ENCODE measurements around the gene PDYN. TPM values are rescaled to one million over a fixed set of nuclear protein-coding genes. Genes with fewer than 3 reads are reported as not detected.

PDYN gene
- total RNA-seq, 1 donor from 2014 or later, result not detected

DNA sequence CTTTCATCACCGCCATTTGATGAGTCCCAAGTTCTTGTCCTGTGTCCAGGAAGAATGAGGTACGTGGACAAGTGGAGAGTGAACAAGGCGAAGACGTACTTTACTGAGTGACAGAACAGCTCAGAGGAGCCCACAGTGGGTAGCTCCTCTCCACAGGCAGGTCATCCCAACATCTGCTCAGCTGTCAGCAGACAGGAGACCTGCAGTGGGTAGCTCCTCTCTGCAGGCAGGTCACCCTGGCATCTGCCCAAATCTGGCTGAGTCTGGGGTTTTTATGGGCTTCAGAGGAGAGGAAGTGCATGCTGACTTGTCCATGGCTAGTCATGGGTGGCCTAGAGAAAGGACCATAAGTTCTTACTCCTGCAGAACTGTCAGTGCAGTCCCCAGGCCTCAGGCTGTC lies 32.7 kb upstream of the PDYN start:
- Histone ChIP-seq H3K36me3 (no peaks in the 10 kb centered on the region), H3K27ac (replicated peaks) (no peak overlapping the region), H3K4me1 (no peaks in the 10 kb centered on the region), H3K4me3 (no peak overlapping the region), H3K27me3 (ENCODE audit: low read depth) (peaks cover 86% of the 10 kb centered on the region), H3K9me3 (replicated peaks) (peaks cover 9% of the 10 kb centered on the region)
- intact Hi-C loops (cut with micrococcal nuclease), result no loop called here
- DNase-seq, result no peak
- TF ChIP-seq, protein P1, sequence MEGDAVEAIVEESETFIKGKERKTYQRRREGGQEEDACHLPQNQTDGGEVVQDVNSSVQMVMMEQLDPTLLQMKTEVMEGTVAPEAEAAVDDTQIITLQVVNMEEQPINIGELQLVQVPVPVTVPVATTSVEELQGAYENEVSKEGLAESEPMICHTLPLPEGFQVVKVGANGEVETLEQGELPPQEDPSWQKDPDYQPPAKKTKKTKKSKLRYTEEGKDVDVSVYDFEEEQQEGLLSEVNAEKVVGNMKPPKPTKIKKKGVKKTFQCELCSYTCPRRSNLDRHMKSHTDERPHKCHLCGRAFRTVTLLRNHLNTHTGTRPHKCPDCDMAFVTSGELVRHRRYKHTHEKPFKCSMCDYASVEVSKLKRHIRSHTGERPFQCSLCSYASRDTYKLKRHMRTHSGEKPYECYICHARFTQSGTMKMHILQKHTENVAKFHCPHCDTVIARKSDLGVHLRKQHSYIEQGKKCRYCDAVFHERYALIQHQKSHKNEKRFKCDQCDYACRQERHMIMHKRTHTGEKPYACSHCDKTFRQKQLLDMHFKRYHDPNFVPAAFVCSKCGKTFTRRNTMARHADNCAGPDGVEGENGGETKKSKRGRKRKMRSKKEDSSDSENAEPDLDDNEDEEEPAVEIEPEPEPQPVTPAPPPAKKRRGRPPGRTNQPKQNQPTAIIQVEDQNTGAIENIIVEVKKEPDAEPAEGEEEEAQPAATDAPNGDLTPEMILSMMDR (IDR thresholded peaks at IDR 0.05; ENCODE audit: borderline replicate concordance), result no peak

DNA sequence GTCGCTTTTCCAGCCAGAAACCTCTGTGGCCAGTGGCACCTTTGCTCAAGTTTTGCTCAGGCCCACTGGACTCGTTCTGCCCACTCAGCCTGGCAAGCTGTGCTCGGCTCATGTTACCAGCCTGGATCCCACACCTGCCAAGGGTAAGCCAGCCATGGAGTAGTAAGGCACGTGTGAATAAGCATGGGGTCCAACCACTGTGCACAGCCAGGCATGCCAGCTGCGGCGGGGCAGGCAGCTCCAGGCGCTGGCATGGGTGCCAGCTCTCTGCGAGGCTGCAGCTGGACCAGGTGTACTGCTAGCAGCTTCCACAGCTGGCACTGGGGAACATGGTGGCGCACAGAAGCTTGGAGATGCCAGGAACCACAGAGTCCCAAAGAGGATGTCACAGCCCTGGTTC lies 32.1 kb upstream of the PDYN start:
- H3K4me1 ChIP-seq, result no peaks in the 10 kb centered on the region
- peaks cover 9% of the 10 kb centered on the region for H3K9me3 ChIP-seq (replicated peaks)
- intact Hi-C loops (cut with micrococcal nuclease), result no loop called here
- H3K36me3 ChIP-seq, result no peaks in the 10 kb centered on the region
- DNase-seq, result no peak
- no peak overlapping the region for H3K27ac ChIP-seq (replicated peaks)
- peaks cover 86% of the 10 kb centered on the region for H3K27me3 ChIP-seq (ENCODE audit: low read depth)
- TF ChIP-seq, protein P1 (IDR thresholded peaks at IDR 0.05; ENCODE audit: borderline replicate concordance), result no peak
- no peak overlapping the region for H3K4me3 ChIP-seq

DNA sequence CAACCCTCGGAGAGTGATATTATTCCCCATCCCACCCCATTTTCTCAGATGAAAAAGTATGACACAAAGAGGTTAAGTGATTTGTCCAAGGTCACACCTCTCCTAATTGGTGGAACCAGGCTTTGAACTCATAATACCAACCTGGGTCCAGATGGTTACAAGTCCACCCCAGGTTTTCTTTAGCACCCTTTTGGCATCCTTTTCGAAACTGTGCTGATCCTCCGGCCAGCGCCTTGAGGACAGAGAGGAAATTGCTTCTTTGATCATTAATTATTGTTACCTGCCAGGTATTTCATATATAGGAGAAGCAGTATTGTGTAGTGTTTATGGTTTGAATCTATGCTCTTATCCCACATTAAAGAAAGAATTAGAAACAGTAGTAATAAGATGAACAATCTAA lies 29.3 kb upstream of the PDYN start:
- Histone ChIP-seq H3K36me3 (no peaks in the 10 kb centered on the region), H3K27me3 (ENCODE audit: low read depth) (peaks cover 67% of the 10 kb centered on the region), H3K4me1 (no peaks in the 10 kb centered on the region), H3K4me3 (no peak overlapping the region), H3K27ac (replicated peaks) (no peak overlapping the region), H3K9me3 (replicated peaks) (peaks cover 9% of the 10 kb centered on the region)
- TF ChIP-seq, protein P1 (IDR thresholded peaks at IDR 0.05; ENCODE audit: borderline replicate concordance), result no peak
- no peak for DNase-seq
- intact Hi-C loops (cut with micrococcal nuclease), result no loop called here

DNA sequence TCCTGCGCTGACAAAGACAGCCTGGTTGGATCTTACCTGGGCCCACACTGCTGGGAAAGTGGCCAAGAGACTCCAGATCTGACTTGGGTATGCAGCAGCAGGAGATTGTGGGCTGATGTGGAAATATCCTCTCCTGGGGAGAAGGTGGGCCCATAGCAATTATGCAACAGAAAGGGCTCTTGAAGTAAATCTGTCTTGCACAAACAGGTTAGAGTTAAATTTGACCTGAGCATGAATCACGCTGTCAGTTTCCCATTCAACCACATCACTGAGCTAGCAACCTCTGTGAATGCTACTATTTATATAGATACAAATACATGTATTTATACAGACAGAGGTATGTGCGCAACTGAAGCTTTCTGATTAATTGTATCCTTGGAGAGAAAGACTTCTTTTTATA lies 28.3 kb upstream of the PDYN start:
- no peak for DNase-seq
- Histone ChIP-seq H3K9me3 (replicated peaks) (peaks cover 9% of the 10 kb centered on the region), H3K27ac (replicated peaks) (no peak overlapping the region), H3K27me3 (ENCODE audit: low read depth) (peaks cover 64% of the 10 kb centered on the region), H3K4me1 (no peaks in the 10 kb centered on the region), H3K36me3 (no peaks in the 10 kb centered on the region), H3K4me3 (no peak overlapping the region)
- intact Hi-C loops (cut with micrococcal nuclease), result no loop called here
- TF ChIP-seq, protein P1 (IDR thresholded peaks at IDR 0.05; ENCODE audit: borderline replicate concordance), result no peak

DNA sequence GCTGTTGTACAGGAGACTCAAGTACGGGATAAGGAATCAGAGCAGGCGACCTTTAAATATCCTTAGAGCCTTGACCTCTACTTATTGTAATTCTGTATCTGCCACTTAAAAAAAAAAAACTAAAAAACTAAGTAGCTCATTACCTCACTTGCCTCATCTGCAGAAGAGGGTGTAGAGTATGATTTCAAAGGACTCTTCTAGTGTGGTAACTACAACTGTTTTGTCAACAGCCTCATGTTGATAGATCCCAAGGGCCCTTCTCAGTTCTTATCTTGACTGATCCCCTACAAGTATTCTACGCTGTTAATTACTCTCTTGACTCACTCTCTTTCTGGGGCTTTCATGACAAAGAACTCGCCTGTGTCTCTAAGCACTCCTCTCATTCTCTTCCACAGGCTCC lies 16.7 kb upstream of the PDYN start:
- no peaks in the 10 kb centered on the region for H3K9me3 ChIP-seq (replicated peaks)
- no peak overlapping the region for H3K4me3 ChIP-seq
- TF ChIP-seq, protein P1 (IDR thresholded peaks at IDR 0.05; ENCODE audit: borderline replicate concordance), result no peak
- no peak for DNase-seq
- H3K36me3 ChIP-seq, result no peaks in the 10 kb centered on the region
- no peaks in the 10 kb centered on the region for H3K4me1 ChIP-seq
- H3K27ac ChIP-seq (replicated peaks), result no peak overlapping the region
- intact Hi-C loops (cut with micrococcal nuclease), result no loop called here
- peaks cover 70% of the 10 kb centered on the region for H3K27me3 ChIP-seq (ENCODE audit: low read depth)
